ENCODE results near the gene INPP4B.

- TF ChIP-seq, protein P1, sequence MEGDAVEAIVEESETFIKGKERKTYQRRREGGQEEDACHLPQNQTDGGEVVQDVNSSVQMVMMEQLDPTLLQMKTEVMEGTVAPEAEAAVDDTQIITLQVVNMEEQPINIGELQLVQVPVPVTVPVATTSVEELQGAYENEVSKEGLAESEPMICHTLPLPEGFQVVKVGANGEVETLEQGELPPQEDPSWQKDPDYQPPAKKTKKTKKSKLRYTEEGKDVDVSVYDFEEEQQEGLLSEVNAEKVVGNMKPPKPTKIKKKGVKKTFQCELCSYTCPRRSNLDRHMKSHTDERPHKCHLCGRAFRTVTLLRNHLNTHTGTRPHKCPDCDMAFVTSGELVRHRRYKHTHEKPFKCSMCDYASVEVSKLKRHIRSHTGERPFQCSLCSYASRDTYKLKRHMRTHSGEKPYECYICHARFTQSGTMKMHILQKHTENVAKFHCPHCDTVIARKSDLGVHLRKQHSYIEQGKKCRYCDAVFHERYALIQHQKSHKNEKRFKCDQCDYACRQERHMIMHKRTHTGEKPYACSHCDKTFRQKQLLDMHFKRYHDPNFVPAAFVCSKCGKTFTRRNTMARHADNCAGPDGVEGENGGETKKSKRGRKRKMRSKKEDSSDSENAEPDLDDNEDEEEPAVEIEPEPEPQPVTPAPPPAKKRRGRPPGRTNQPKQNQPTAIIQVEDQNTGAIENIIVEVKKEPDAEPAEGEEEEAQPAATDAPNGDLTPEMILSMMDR (conservative IDR thresholded peaks at IDR 0.05 in 1 of 2, IDR thresholded peaks at IDR 0.05 in 1 of 2; ENCODE audit: low read depth in 1 of 2, low read length in 2 of 2): no peak
- TF ChIP-seq EZH2 (IDR thresholded peaks at IDR 0.05; ENCODE audit: low read length, missing control alignments): no peak
Measured at GRCh38 chr4:142287371-142287770, 558.7 kb downstream of the INPP4B start.

Measured in fibroblast of lung (primary cell).